Caco-2 (cell line): Measurements from ENCODE around the gene INPP5K. TPM values are rescaled to one million over a fixed set of nuclear protein-coding genes. Genes with fewer than 3 reads are reported as not detected.
A peak's percentile ranks its signal among the peaks of the same experiment; 100 is the strongest.

Experiments
- BruUV-seq: library from RNA; stranded (reverse); fragments of 400-500 nt; replicated peaks from 2 replicates; lab custom pipeline; 2021; lab: Mats Ljungman, UMichigan
- CTCF ChIA-PET: fragments of 300-600 bp; sonication (Branson Sonifier 250); formaldehyde crosslinking; loops from one replicate; lab custom pipeline; 2022; ENCODE audit warnings: antibody characterized with exemption; lab: Charles Lee
- POLR2A ChIA-PET: fragments of 300-600 bp; sonication (Branson Sonifier 250); formaldehyde crosslinking; loops from one replicate; lab custom pipeline; 2022; ENCODE audit warnings: antibody characterized with exemption; lab: Charles Lee
- DNase-seq, 2 experiments: peaks; one replicate each; pipeline versions ENCODE4 v3.0.0 to v3.0.0-alpha.2; 2020 to 2022
- H3K27me3 ChIP-seq: replicated peaks from 2 replicates; pipeline ENCODE4 v1.6.0; 2011; ENCODE audit warnings: low read length; ENCODE audit not compliant: control insufficient read depth, insufficient read depth
- H3K36me3 ChIP-seq: 2 replicates; pipeline ENCODE4 v1.5.1; 2011; ENCODE audit warnings: low read length; ENCODE audit not compliant: control insufficient read depth, insufficient read depth
- H3K4me1 ChIP-seq: fragments of 250-450 bp; sonication (Bioruptor Pico); 2 replicates; pipeline ENCODE4 v1.5.1; 2020; ENCODE audit warnings: mild to moderate bottlenecking
- H3K4me3 ChIP-seq: 2 replicates; pipeline ENCODE4 v1.5.1; 2011; ENCODE audit warnings: low read depth, mild to moderate bottlenecking, control low read depth, low read length
- H3K9me3 ChIP-seq: fragments of 250-450 bp; sonication (Bioruptor Pico); 2 replicates; pipeline ENCODE4 v1.5.1; 2020; ENCODE audit warnings: mild to moderate bottlenecking, moderate library complexity
- H3K27ac Mint-ChIP-seq: one replicate; pipeline ENCODE4 v1.8.0; 2022; ENCODE audit warnings: mixed read lengths; ENCODE audit not compliant: unreplicated experiment
- H3K27me3 Mint-ChIP-seq: one replicate; pipeline ENCODE4 v1.8.0; 2022; ENCODE audit warnings: mixed read lengths; ENCODE audit not compliant: insufficient read depth, unreplicated experiment
- H3K36me3 Mint-ChIP-seq: one replicate; pipeline ENCODE4 v1.8.0; 2022; ENCODE audit warnings: mild to moderate bottlenecking, mixed read lengths; ENCODE audit not compliant: insufficient read depth, unreplicated experiment
- H3K4me1 Mint-ChIP-seq: one replicate; pipeline ENCODE4 v1.8.0; 2022; ENCODE audit warnings: low read depth, mixed read lengths; ENCODE audit not compliant: unreplicated experiment
- H3K4me3 Mint-ChIP-seq: one replicate; pipeline ENCODE4 v1.8.0; 2022; ENCODE audit warnings: mild to moderate bottlenecking, moderate library complexity, mixed read lengths; ENCODE audit not compliant: unreplicated experiment
- H3K9me3 Mint-ChIP-seq: one replicate; pipeline ENCODE4 v1.8.0; 2022; ENCODE audit warnings: mixed read lengths; ENCODE audit not compliant: unreplicated experiment
- intact Hi-C: fragments of 100-400 bp; cut with micrococcal nuclease; formaldehyde crosslinking; loops from one replicate; pipeline ENCODE4 v1.10.0; 2022; ENCODE audit not compliant: unreplicated experiment
- total RNA-seq: library from RNA; stranded (reverse); gene quantifications from 2 replicates; pipeline ENCODE4 v1.2.3, GENCODE V29; 2022
- TF ChIP-seq, protein P1 (sequence below), 2 experiments: fragments of 200-600 bp in 1 of 2; IDR thresholded peaks; 1 replicate in 1 of 2; 2 replicates in 1 of 2; pipeline versions ENCODE4 v1.5.1 to v1.8.0; 2011 to 2022; ENCODE audit warnings: antibody characterized with exemption in 1 of 2, control low read depth in 1 of 2, inconsistent platforms in 1 of 2, low read depth in 1 of 2, low read length in 1 of 2, mild to moderate bottlenecking in 1 of 2, moderate library complexity in 1 of 2; ENCODE audit not compliant: insufficient read depth in 1 of 2, severe bottlenecking in 1 of 2, unreplicated experiment in 1 of 2

INPP5K gene
- total RNA-seq, 1 experiment from 2014 or later, result 24.1 TPM

GRCh38 chr17:1494736-1495253 is 21.6 kb downstream of the INPP5K start:
- Histone ChIP-seq H3K27me3 (no peaks in the 10 kb centered on the region), H3K4me1 (peaks cover 15% of the 10 kb centered on the region), H3K4me3 (no peak overlapping the region), H3K36me3 (no peaks in the 10 kb centered on the region; the same call in 1 of the 2 replicates), H3K9me3 (no peaks in the 10 kb centered on the region)
- peaks cover 25% of the 10 kb centered on the region for H3K36me3 Mint-ChIP-seq
- CTCF ChIA-PET, result interaction anchor here (0.6 kb wide), 1 partner anchor 237 kb away, joined by 9 read pairs; no protein-coding TSS in a partner anchor
- TF ChIP-seq, protein P1, sequence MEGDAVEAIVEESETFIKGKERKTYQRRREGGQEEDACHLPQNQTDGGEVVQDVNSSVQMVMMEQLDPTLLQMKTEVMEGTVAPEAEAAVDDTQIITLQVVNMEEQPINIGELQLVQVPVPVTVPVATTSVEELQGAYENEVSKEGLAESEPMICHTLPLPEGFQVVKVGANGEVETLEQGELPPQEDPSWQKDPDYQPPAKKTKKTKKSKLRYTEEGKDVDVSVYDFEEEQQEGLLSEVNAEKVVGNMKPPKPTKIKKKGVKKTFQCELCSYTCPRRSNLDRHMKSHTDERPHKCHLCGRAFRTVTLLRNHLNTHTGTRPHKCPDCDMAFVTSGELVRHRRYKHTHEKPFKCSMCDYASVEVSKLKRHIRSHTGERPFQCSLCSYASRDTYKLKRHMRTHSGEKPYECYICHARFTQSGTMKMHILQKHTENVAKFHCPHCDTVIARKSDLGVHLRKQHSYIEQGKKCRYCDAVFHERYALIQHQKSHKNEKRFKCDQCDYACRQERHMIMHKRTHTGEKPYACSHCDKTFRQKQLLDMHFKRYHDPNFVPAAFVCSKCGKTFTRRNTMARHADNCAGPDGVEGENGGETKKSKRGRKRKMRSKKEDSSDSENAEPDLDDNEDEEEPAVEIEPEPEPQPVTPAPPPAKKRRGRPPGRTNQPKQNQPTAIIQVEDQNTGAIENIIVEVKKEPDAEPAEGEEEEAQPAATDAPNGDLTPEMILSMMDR (IDR thresholded peaks at IDR 0.05; ENCODE audit: insufficient read depth in 1 of 2, low read depth in 1 of 2, low read length in 1 of 2, severe bottlenecking in 1 of 2, unreplicated experiment in 1 of 2), result no peak
- DNase-seq, result no peak
- intact Hi-C loops, result no loop called here
- H3K4me3 Mint-ChIP-seq, result no peak overlapping the region
- POLR2A ChIA-PET, result no interaction called here
- BruUV-seq, result no TSS peak
- peaks cover 8% of the 10 kb centered on the region for H3K4me1 Mint-ChIP-seq
- no peaks in the 10 kb centered on the region for H3K9me3 Mint-ChIP-seq
- H3K27ac Mint-ChIP-seq, result no peak overlapping the region
- no peaks in the 10 kb centered on the region for H3K27me3 Mint-ChIP-seq

GRCh38 chr17:1494203-1494602 is 22.2 kb downstream of the INPP5K start:
- Histone ChIP-seq H3K4me1 (peaks cover 21% of the 10 kb centered on the region), H3K9me3 (no peaks in the 10 kb centered on the region), H3K27me3 (no peaks in the 10 kb centered on the region), H3K4me3 (no peak overlapping the region), H3K36me3 (no peaks in the 10 kb centered on the region; the same call in 1 of the 2 replicates)
- intact Hi-C loops, result no loop called here
- CTCF ChIA-PET, result no interaction called here
- H3K4me1 Mint-ChIP-seq, result peaks cover 8% of the 10 kb centered on the region
- DNase-seq, result no peak
- no peaks in the 10 kb centered on the region for H3K9me3 Mint-ChIP-seq
- H3K4me3 Mint-ChIP-seq, result no peak overlapping the region
- TF ChIP-seq, protein P1 (IDR thresholded peaks at IDR 0.05; ENCODE audit: insufficient read depth in 1 of 2, low read depth in 1 of 2, low read length in 1 of 2, severe bottlenecking in 1 of 2, unreplicated experiment in 1 of 2), result no peak
- H3K36me3 Mint-ChIP-seq, result peaks cover 25% of the 10 kb centered on the region
- POLR2A ChIA-PET, result no interaction called here
- BruUV-seq, result no TSS peak
- no peak overlapping the region for H3K27ac Mint-ChIP-seq
- no peaks in the 10 kb centered on the region for H3K27me3 Mint-ChIP-seq

- Mint-ChIP-seq H3K4me3 (peak overlapping the region; percentile 88), H3K4me1 (peaks cover 8% of the 10 kb centered on the region), H3K36me3 (peaks cover 25% of the 10 kb centered on the region), H3K27ac (no peak overlapping the region), H3K9me3 (no peaks in the 10 kb centered on the region), H3K27me3 (no peaks in the 10 kb centered on the region)
- ChIA-PET CTCF (no interaction called here), POLR2A (no interaction called here)
- no TSS peak for BruUV-seq
- H3K27me3 ChIP-seq, result no peaks in the 10 kb centered on the region
- H3K36me3 ChIP-seq, result no peaks in the 10 kb centered on the region; the same call in 1 of the 2 replicates
- TF ChIP-seq, protein P1 (IDR thresholded peaks at IDR 0.05; ENCODE audit: insufficient read depth in 1 of 2, low read depth in 1 of 2, low read length in 1 of 2, severe bottlenecking in 1 of 2, unreplicated experiment in 1 of 2), result no peak
- H3K9me3 ChIP-seq, result no peaks in the 10 kb centered on the region
- intact Hi-C loops, result no loop called here
- no peak overlapping the region for H3K4me3 ChIP-seq
- H3K4me1 ChIP-seq, result peaks cover 22% of the 10 kb centered on the region
- no peak for DNase-seq
Measured at GRCh38 chr17:1493291-1493980, 23.0 kb downstream of the INPP5K start.
